ENCODE results near the gene MTARC1.

The MTARC1 gene

DNA sequence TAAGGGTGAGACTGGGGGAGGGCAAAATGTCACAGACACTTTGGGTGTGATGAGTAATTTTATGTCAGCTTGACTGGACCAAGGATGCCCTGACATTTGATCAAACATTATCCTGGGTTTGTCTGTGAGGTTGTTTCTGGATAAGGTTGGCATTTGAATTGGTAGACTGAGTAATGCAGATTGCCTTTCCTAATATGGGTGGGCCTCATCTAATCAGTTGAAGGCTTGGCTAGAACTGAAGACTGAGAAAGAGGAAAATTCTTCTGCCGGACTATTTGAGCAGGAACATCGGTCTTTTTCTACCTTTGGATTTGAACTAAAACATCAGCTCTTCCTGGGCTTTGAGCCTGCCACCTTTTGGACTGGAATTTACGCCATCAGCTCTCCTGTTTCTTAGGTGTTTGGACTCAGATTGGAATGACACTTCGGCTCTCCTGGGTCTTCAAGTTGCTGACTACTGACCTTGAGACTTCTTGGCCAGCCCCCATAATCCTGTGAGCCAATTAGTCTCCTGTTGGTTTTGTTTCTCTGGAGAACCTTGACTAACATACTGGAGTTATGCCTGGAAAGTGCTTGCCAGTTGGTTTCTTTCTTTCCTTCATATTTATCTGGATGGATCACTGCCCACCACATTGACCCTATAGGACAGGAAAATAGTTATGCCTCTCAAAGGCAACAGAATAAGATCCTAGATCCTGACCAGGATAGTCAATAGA lies 47.6 kb downstream of the MTARC1 start:
- DNase-seq: no peak

Measured in NCI-H2171 treated with DMSO at 0.1 percent for 48 hours (cell line).